ENCODE results near the gene PYGO2.
A peak's percentile ranks its signal among the peaks of the same experiment; 100 is the strongest.

PYGO2 gene

DNA sequence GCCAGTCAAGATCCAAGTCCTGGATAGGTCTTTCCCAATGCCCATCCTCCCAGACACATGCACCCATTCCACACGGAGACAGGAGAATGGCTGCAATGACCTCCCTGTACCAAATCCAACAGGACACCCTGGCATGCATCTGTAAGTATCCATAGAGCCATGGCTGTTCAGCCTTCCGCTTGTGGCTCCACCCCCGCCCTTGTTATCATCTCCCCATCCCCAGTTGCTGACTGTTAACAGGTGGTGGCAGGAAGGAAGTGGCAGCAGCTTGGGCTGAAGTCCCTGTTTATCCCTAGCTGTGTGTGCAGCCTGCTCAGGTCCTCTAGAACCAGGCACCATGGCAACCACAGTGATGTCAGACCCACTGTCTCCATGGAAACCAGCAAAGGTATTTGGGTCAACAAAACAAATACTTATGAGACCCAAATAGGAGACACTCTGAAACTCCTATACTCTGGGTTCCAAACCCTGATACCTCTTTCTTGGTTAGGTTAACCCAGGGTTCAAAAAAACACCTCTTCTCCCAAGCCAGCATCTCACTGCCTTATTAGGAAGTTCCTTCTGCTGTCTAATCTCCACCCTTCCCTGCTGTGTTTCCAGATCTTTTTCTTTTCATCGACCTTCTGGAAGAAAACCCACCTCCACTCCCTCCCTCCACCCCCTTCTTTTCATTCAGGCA is 6.4 kb downstream of the PYGO2 start:
- no peak for TF ChIP-seq EZH2phosphoT487 (conservative IDR thresholded peaks at IDR 0.05; ENCODE audit: low read length)
- no peak for TF ChIP-seq CTCF (IDR thresholded peaks at IDR 0.05; ENCODE audit: insufficient read depth, low read length, poor library complexity, severe bottlenecking)
- H3K36me3 ChIP-seq (ENCODE audit: low read length): no peaks in the 10 kb centered on the region
- H3K4me3 ChIP-seq (ENCODE audit: insufficient read depth, low read length, poor library complexity, severe bottlenecking): peak overlapping the region; percentile 75
- H3K9me3 ChIP-seq (ENCODE audit: insufficient read depth, low read length): no peaks in the 10 kb centered on the region
- H3K9ac ChIP-seq (ENCODE audit: low read length): peak overlapping the region; percentile 55
- H3K79me2 ChIP-seq (ENCODE audit: insufficient read depth, low read length): peaks cover under 1% of the 10 kb centered on the region; the same call in 1 of the 2 replicates
- no peaks in the 10 kb centered on the region for H4K20me1 ChIP-seq (ENCODE audit: low read depth, low read length)
- H2AFZ ChIP-seq (ENCODE audit: low read depth, low read length, severe bottlenecking): no peak overlapping the region
- peak overlapping the region; percentile 67 for H3K27ac ChIP-seq (ENCODE audit: low read depth, low read length)
- H3K27me3 ChIP-seq (ENCODE audit: low read length): no peaks in the 10 kb centered on the region
- no peaks in the 10 kb centered on the region for H3K9me2 ChIP-seq (replicated peaks; ENCODE audit: insufficient read depth, low read length)
- peak overlapping the region; percentile 91 for H3K4me2 ChIP-seq (ENCODE audit: low read depth, low read length, poor library complexity, severe bottlenecking)
- peaks cover 18% of the 10 kb centered on the region for H3F3A ChIP-seq (ENCODE audit: insufficient read depth)

DNA sequence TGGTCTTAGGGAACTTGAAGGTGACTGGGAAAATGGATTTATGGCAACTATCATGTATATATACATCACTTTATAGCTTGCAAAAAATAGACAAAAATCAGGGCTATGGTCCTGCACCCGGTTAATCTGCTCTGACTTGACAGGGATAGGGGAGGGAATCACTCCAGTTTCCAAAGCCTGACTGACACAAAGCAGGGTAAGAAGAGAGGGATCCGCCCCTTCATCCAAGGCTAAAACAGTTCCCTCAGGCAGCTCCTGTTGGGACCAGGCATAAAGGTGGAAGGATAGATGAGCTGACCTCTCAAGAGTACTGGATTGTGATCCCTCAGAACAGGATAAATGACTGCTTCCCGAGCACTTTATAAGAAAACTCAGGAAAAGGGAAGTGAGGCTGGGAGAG is 7.0 kb downstream of the PYGO2 start:
- Histone ChIP-seq H3F3A (ENCODE audit: insufficient read depth) (peaks cover 18% of the 10 kb centered on the region), H3K9me3 (ENCODE audit: insufficient read depth, low read length) (no peaks in the 10 kb centered on the region), H3K27ac (ENCODE audit: low read depth, low read length) (no peak overlapping the region), H4K20me1 (ENCODE audit: low read depth, low read length) (no peaks in the 10 kb centered on the region), H3K4me2 (ENCODE audit: low read depth, low read length, poor library complexity, severe bottlenecking) (peak overlapping the region; percentile 91), H3K9ac (ENCODE audit: low read length) (no peak overlapping the region), H3K4me3 (ENCODE audit: insufficient read depth, low read length, poor library complexity, severe bottlenecking) (no peak overlapping the region), H3K9me2 (replicated peaks; ENCODE audit: insufficient read depth, low read length) (no peaks in the 10 kb centered on the region), H3K79me2 (ENCODE audit: insufficient read depth, low read length) (no peaks in the 10 kb centered on the region), H3K36me3 (ENCODE audit: low read length) (no peaks in the 10 kb centered on the region), H2AFZ (ENCODE audit: low read depth, low read length, severe bottlenecking) (no peak overlapping the region), H3K27me3 (ENCODE audit: low read length) (no peaks in the 10 kb centered on the region)
- TF ChIP-seq CTCF (IDR thresholded peaks at IDR 0.05; ENCODE audit: insufficient read depth, low read length, poor library complexity, severe bottlenecking): no peak
- no peak for TF ChIP-seq EZH2phosphoT487 (conservative IDR thresholded peaks at IDR 0.05; ENCODE audit: low read length)

DNA sequence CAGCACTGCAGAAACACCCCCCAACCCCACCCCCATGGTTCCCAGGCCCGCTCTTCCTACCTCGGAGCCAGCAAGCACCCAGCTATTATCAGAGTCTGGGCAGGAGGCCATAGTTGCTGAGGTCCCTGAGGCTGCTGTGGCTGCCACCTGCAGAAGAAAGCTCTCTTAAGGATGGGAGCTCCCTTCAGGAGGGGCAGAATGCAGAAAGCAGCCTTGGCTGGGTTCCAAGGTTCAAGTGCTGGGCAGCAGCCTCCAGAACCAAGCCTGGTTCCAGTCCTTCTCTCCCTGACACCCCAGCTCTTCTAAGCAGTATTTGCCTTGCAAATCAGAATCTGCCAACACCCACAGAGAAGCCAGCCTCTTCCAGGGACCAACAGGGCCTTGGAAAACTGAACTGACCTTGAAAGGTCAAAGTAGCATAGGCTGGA is 8.0 kb downstream of the PYGO2 start:
- H4K20me1 ChIP-seq (ENCODE audit: low read depth, low read length): no peaks in the 10 kb centered on the region
- H3K79me2 ChIP-seq (ENCODE audit: insufficient read depth, low read length): no peaks in the 10 kb centered on the region
- no peak overlapping the region for H3K9ac ChIP-seq (ENCODE audit: low read length)
- no peak overlapping the region for H2AFZ ChIP-seq (ENCODE audit: low read depth, low read length, severe bottlenecking)
- H3K4me3 ChIP-seq (ENCODE audit: insufficient read depth, low read length, poor library complexity, severe bottlenecking): no peak overlapping the region
- no peaks in the 10 kb centered on the region for H3K27me3 ChIP-seq (ENCODE audit: low read length)
- H3K9me3 ChIP-seq (ENCODE audit: insufficient read depth, low read length): no peaks in the 10 kb centered on the region
- no peak overlapping the region for H3K27ac ChIP-seq (ENCODE audit: low read depth, low read length)
- H3K36me3 ChIP-seq (ENCODE audit: low read length): no peaks in the 10 kb centered on the region
- H3K9me2 ChIP-seq (replicated peaks; ENCODE audit: insufficient read depth, low read length): no peaks in the 10 kb centered on the region
- H3F3A ChIP-seq (ENCODE audit: insufficient read depth): peaks cover 18% of the 10 kb centered on the region
- TF ChIP-seq CTCF (IDR thresholded peaks at IDR 0.05; ENCODE audit: insufficient read depth, low read length, poor library complexity, severe bottlenecking): no peak
- no peak for TF ChIP-seq EZH2phosphoT487 (conservative IDR thresholded peaks at IDR 0.05; ENCODE audit: low read length)
- no peak overlapping the region for H3K4me2 ChIP-seq (ENCODE audit: low read depth, low read length, poor library complexity, severe bottlenecking)
